ENCODE measurements around the gene OR52A5.
A peak's percentile ranks its signal among the peaks of the same experiment; 100 is the strongest.
"Not testable (repeated sequence)": the region's sequence is repeated elsewhere in the genome, so short reads cannot be mapped to it uniquely, and the experiment has no call there.

Gene OR52A5

GRCh38 chr11:5137996-5138395 lies at the start of gene OR52A5:
Gene OR52A5, minus strand, starts transcription at chr11:5138356. Its CDS starts 5,714 bp downstream, at chr11:5132642.
- DNase-seq: no peak

- no peak for DNase-seq
These were observed 40.1 kb upstream of the OR52A5 start for GRCh38 chr11:5178046-5178837.

GRCh38 chr11:5174934-5175333 lies 36.8 kb upstream of the OR52A5 start:
- no peak for DNase-seq

- DNase-seq: no peak
These were observed 33.7 kb upstream of the OR52A5 start for GRCh38 chr11:5171856-5172255.

GRCh38 chr11:5165898-5166297 lies 27.7 kb upstream of the OR52A5 start:
- DNase-seq: not testable (repeated sequence)

GRCh38 chr11:5164807-5165206 lies 26.7 kb upstream of the OR52A5 start:
- DNase-seq: not testable (repeated sequence)

- not testable (repeated sequence) for DNase-seq
These were observed 22.9 kb upstream of the OR52A5 start for GRCh38 chr11:5161045-5161444.

- DNase-seq: not testable (repeated sequence)
These were observed 22.1 kb upstream of the OR52A5 start for GRCh38 chr11:5160217-5160616.

- DNase-seq: no peak
These were observed 21.6 kb upstream of the OR52A5 start for GRCh38 chr11:5159806-5160205.

- DNase-seq: no peak
These were observed 16.5 kb upstream of the OR52A5 start, which contains the start of gene OR52A1 for GRCh38 chr11:5154657-5155056. Gene OR52A1, minus strand, starts transcription at chr11:5154757. Its CDS starts 2,388 bp downstream, at chr11:5152369.

GRCh38 chr11:5153574-5154431 lies 15.6 kb upstream of the OR52A5 start:
- no peak for DNase-seq

GRCh38 chr11:5151713-5152153 lies 13.6 kb upstream of the OR52A5 start:
- DNase-seq: no peak

GRCh38 chr11:5144206-5144605 lies 6.0 kb upstream of the OR52A5 start:
- not testable (repeated sequence) for DNase-seq

GRCh38 chr11:5137014-5137413 lies 1.1 kb downstream of the OR52A5 start:
- no peak for DNase-seq

GRCh38 chr11:5136261-5136660 lies 1.9 kb downstream of the OR52A5 start:
- no peak for DNase-seq

- no peak for DNase-seq
These were observed 6.4 kb downstream of the OR52A5 start for GRCh38 chr11:5131584-5132335.

- no peak for DNase-seq
These were observed 8.7 kb downstream of the OR52A5 start for GRCh38 chr11:5129457-5129877.

GRCh38 chr11:5124891-5125620 lies 13.1 kb downstream of the OR52A5 start:
- DNase-seq: no peak

- peak; percentile 81 for DNase-seq
These were observed 14.2 kb downstream of the OR52A5 start for GRCh38 chr11:5123802-5124521.

- DNase-seq: no peak
These were observed 19.3 kb downstream of the OR52A5 start for GRCh38 chr11:5118893-5119292.

GRCh38 chr11:5117588-5117987 lies 20.6 kb downstream of the OR52A5 start:
- DNase-seq: no peak

- DNase-seq: no peak
These were observed 22.8 kb downstream of the OR52A5 start for GRCh38 chr11:5115339-5115738.
